ENCODE data around the gene TMEM178B.

TMEM178B gene

DNA sequence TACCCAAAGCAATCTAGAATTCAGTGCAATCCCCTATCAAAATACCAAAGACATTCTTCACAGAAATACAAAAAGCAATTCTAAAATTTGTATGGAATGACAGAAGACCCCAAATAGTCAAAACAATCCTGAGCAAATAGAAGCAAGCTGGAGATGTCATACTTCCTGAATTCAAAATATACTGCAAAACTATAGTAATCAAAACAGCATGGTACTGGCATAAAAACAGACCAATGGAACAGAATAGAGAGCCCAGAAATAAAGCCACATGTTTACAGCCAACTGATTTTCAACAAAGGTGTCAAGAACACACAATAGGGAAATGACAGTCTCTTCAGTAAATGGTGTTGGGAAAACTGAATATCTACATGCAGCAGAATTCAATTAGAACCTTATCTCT is 353.3 kb downstream of the TMEM178B start:
- no peak for DNase-seq (ENCODE audit: low read depth, low spot score)

DNA sequence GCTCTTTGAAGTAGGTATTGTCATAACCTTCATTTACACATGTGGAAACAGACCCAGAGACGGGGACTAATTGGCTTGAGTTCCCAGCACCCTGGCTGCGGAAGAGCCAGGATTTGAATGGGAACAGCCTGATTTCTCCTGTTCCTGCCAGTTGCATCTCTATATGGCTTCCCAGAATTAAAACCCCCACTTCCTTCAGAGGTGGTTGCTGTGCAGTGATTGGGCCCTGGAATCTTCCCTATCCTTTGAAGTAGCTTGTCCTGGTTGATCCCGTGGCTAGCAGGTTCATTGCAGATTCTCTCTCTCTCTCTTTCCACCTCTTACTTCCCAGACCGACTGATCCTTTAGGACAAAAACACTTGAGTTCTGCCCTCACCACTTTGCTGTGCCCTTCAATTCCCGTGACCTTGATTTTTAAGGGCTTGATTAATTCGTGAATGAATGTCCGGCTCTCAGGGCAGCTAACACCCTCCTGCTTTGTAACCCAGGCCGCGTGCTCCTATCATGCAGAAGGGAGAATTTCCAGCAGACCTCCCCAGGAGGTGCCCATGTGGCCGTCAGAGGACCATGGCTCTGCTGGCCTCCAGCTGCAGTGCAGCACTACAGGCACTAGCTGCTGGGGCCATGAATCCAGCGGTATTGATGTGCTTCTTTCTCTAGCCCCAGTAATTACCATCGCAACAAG is 356.7 kb downstream of the TMEM178B start:
- no peak for DNase-seq (ENCODE audit: low read depth, low spot score)

DNA sequence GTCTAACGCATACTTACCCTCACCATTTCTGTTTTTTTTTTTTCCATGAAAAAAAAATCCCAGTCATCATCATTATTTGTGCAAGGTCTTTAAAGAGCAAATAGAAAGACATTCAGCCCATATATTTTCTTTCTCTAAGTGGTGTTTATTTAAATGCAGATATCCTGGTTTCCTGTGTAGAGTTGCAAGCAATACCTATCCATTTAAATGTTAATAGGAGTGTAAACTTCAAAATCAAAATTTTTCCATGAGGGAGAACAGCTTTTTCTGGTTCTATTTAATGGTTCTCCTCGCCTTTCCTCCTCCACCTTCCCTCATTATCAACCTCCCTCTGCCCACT is 357.2 kb downstream of the TMEM178B start:
- no peak for DNase-seq (ENCODE audit: low read depth, low spot score)

DNA sequence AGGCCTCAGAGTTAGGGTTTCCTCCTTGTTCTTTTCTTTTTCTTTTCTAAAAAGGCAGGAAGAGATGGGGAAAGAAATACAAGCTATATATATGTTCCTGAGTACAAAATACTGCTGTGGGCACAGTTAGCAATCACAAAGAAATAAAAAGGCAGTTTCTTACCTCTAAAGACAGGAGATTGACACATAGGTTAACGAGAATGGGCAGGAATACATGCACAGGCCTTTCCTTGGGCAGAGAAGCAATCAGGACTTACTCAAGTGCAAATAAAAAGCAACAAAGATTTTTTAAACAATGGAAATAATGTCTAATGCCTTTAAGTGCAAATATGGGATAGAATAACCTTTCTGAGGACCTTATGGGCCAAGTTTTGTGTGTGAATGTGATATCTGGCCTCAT is 357.8 kb downstream of the TMEM178B start:
- DNase-seq (ENCODE audit: low read depth, low spot score): no peak

DNA sequence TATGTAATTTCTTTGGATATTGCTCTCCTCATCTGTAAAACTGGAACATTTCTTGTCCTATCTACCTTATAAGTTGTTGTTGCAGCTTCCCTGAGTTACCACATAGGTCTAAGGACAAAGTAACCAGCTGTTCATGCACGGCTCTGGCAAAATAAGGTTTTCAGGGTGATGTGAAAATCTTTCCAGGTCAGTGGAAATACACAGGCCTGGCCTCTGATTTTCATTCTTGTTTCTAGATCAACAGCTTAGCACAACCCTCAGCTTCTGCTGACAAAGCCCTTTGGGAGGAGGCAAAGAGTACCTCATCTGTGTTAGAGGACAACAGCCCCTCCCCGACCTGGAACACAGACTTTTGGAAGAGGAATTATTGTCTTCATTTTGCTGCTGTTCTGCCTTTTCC is 359.8 kb downstream of the TMEM178B start:
- no peak for DNase-seq (ENCODE audit: low read depth, low spot score)

DNA sequence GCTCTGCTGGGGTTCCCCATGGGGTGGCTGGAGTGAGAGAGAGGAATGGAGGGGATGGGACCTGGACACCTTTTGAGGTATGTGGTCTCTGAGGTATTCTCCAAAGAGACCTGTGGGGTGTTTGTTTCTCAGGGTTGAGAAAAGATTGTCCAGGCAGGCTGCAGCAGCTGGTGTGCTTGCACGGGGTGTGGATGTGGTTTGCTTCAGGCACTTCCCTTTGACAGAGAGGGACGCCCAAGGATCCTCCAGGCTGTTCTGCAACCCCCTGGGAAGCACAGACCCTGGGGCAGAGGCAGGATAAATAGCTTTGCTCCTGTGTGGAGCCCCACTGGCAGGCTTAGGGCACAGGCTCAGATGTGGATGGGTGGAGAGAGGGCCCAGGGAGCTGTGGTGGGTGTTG is 362.3 kb downstream of the TMEM178B start:
- DNase-seq (ENCODE audit: low read depth, low spot score): no peak

DNA sequence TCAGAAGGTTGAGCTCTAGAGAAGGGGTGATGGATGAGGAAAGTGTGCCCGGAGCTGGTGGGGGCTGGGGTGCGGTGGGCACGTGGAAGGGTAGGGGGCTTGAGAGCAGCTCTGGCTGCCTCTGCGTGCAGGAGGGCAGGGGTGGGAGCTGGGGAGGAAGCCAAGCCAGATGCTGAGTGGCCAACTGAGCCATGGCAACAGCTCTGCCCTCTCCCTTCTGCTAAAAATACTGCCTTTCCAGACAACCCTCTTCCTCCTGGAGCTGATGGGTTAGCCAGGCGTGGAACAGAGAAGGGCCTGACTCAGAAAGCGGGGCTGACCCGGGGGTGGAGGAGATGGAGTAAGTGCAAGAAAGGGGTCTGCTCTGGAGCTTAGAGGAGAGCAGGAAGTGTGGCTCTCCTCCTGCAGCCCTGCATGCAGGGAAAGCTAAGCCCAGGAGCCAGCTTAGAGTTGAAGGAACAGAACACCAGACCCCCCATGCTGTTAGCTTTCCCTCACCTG is 362.8 kb downstream of the TMEM178B start:
- DNase-seq (ENCODE audit: low read depth, low spot score): no peak

DNA sequence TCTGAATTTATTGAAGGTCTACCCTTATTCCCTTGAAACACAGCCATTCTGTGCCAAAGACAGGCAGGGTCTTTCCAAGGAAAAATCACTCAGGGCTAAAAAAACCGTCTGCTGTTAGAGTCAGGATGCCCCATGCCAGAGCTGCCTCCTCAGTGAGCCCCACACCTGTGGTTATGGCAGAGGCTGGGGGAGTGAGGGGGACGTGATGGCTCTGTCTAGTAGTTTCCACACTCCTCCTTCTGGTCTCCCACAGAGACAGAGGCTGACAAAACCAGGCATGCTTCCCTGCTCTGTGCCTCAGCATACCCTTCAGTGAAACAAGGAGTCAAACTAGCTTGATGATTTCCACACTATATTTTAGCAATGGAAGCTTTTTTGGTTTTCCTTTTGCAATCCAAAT is 365.3 kb downstream of the TMEM178B start:
- DNase-seq (ENCODE audit: low read depth, low spot score): no peak

DNA sequence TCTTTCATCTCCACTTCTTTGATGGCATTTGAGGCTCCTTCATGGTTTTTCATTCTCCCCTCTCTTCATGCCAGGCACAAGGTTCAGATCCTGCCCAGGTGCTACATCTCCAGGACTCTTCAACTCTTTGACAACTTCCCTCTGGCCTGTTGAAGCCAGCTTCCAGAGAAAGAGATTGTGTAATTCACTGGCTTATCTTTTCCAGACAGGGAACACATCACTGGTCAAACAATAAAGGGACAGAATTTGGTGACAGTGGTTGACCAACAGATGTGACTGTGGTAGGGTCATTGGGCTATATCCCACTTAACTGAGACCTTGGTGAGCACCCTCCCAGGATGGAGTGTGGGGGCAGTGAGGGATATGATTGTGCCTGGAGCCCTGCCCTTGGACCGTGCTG is 365.9 kb downstream of the TMEM178B start:
- DNase-seq (ENCODE audit: low read depth, low spot score): no peak

DNA sequence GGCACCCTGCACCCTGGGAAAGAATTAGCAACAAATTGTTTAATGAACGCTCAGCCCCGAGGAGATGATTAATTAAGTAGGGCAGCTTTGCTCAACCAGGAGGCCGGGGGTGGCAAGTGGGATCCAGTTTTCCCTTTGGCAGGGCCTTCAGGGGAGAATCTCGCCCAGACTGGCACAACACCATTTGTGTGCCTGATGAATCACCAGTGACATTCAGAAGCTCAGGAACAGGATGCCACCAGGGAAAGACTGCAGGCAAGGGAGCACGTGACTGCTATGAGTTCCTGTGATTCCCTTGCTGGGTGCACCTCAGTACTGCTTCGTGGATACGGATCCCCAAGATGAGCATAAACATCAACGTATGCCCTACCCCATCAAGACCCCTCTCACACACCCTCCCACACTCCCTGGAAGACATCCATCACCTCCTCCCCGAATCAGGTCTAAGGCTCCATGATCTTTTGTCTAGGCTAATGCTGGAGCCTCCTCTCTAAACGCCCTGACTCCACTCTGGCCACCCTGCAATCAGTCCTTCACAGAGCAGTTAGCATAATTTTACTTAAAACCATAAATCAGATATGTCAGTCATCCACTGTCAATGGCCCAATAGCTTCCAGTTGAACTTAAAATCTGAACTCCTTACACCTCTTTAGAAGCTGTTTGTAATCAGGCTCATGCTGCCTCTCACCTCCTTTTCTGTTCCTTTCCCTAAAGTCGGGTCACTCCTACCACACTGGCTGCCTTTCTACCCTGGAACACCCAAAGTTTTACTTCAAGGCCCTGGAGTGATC is 368.2 kb downstream of the TMEM178B start:
- DNase-seq (ENCODE audit: low read depth, low spot score): no peak

DNA sequence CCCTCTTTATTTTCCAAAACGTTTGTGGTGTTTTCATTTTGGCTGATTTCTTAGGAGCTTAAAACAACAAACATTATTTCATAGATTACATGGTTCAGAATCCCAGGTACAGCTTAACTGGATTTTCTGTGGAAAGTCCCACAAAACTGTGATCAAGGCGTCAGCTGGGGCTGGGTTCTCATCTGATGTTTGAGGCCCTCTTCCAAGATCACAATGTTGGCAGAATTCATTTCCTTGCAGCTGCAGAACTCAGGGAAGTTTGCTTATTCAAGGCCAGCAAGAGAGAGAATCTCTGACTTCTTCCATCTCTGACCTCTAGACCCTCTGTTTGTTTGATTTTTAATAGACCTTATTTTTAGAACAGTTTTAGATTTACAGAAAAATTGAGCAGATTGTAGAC is 368.9 kb downstream of the TMEM178B start:
- DNase-seq (ENCODE audit: low read depth, low spot score): no peak

DNA sequence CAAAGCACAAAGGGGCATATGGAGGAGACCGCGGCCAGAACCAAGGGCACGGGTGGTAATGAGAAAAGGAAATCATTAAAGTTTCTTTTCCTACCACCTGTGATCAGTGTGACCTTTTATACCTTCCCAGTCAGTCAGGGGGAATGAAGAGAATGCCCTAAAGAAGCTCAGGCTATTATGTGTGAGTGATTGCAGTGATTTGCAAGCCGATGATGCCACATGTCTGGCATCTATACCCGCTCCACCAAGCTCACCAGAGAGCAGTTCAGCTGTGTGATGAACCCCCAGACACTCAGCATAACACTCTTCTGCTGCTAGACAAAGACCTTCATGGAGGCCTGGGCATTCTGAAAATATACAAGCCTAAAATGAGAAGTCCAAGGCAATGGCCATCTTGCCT is 371.1 kb downstream of the TMEM178B start:
- no peak for DNase-seq (ENCODE audit: low read depth, low spot score)

DNA sequence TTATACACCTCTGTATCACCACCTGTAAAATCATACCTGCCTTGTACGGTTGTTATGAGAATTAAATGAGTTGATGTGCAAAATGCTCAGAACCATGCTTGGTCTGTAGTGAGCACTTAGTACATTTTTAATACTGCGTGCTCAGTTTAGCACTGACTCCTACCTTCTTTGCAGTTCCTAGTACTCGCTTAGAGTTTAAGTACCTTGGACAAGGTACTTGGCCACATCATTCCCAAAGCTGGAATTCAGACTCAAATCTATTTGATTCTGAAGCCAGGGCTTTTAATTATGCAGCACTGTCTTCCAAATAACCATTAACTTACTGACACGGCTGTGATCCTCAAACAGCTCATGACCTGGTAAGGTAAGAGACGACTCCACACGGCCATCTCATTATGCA is 377.4 kb downstream of the TMEM178B start:
- DNase-seq (ENCODE audit: low read depth, low spot score): no peak

DNA sequence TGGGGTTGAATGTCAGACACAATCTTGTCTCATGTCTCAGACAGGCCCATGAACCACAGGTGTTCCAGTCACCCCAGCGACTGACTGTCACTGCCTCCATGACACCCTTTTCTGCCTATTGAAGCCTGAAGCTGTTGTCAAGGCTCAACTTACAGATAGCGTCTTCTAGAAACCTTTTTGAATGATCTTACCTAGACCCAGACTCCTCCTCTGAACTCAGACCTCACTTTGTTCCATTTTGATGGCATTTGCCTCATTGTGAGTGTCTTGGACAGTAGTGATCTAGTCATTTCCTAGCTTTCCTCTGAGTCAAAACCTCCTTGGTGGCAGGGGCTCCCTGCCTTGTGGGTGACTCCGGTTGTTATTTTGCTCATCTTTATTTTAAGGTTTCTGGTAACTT is 379.0 kb downstream of the TMEM178B start:
- no peak for DNase-seq (ENCODE audit: low read depth, low spot score)

DNA sequence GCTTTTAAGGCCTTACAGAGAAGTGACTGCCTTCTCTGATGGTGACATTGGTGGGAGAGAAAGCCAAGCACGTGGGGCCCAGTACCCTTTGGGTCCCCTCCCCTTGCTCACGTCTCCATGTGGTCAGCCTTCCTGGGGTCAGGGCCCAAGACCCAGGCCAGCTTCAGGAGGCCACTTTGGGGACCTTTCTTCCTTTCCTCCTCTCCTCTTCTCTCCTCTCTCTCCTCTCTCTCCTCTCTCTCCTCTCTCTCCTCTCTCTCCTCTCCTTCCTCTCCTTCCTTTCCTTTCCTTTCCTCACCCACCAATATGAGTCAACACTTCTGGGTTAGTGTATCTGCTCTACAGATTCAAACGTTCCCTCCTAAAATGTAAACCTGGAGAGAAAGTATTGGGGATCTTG is 380.5 kb downstream of the TMEM178B start:
- no peak for DNase-seq (ENCODE audit: low read depth, low spot score)

DNA sequence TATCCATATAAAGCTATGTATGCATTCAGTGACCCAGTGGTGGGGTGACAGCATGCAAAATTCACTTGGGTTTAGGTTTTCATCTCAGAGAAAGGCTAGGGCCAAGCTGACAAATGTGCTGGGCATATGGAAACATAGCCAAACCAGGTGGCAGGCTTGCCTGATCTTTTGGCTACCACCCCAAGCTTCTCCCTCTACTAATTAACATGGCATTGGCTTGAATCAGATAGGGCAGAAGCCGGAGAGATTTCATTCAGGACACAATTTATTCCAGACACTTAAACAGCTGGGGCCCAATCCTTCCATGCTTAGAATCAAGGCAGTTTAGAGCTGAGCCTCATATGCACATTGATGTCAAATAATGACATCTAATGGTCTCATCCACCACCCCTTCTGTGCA is 381.9 kb downstream of the TMEM178B start:
- no peak for DNase-seq (ENCODE audit: low read depth, low spot score)

DNA sequence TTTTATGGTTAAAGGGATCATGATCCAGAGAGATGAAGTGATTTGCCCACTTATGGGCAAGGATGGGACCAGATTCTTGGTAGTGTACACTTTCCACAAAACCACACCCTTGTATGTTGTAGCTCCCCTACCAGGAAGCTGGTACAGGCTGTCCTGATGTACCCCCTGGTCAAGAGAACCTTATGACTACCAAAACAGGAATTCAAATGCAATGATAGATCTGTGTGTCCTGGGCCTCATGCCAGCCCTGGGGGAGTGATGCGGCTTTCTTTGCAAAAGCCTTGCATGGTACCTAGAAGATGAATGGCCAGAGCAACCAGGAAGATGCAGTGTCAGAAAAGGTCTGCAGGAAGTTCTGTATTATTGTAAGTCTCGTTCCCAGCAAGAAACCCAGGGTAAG is 382.4 kb downstream of the TMEM178B start:
- no peak for DNase-seq (ENCODE audit: low read depth, low spot score)

DNA sequence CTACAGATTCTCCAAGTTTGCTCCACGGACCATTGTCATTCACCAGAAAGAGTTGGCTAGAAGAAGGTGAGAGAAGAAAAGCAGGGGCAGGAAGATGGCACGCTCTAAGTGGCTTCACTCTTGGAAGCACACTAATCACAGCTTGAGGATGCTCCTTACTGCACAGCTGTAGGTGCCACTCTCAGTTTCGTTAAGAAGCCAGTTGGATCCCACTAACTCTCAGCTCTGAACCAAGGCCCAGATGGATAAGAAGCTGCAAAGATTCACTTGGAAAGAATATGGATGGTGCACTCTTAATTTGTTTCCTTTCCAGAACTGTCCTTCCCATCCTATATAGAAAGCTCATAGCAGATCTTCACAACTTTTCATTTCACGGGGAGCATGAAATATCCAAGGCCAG is 382.8 kb downstream of the TMEM178B start:
- DNase-seq (ENCODE audit: low read depth, low spot score): no peak

DNA sequence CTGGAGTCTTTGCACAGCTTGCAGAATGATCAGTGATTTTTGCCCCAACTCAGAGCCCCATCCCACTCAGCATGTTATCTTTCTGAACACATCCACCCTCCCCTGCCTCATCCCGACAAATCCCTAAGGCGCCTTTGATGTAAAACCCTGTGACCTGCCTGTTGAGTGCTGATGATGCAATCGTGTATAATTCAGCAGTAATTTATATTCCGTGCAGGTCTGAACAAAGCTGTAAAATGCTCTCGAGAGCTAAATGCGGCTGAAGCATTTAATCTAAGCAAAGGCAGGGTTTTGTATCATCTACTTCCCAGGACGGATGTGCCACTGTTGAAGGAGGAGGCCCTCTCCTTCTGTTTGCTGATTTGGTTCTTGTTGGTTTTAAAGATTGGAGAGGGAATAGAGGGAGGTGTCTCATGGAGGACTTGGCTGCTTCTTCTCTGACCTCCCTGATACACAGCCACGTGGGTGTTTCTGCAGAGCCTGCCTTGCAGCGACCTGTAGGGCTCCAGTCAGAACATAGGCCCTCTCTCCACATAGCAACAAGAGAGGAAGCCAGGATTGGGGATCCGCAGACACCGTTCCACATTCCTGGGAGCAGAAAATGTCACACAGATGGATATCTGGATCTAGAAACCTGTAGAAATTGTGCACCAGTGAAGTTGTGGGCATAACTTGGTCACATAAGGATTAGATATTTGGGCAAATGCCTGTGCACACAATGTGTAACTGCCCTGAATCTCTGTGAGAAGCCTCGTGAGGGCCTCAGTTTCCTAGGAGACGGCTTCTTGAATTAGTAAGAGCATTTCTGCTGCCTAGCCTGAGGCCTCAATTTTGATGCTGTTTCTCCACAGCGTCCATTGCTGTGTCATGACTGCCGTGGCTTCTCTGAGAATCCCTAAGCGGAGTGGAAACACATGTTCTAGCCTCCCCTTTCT is 387.2 kb downstream of the TMEM178B start:
- DNase-seq (ENCODE audit: low read depth, low spot score): no peak

DNA sequence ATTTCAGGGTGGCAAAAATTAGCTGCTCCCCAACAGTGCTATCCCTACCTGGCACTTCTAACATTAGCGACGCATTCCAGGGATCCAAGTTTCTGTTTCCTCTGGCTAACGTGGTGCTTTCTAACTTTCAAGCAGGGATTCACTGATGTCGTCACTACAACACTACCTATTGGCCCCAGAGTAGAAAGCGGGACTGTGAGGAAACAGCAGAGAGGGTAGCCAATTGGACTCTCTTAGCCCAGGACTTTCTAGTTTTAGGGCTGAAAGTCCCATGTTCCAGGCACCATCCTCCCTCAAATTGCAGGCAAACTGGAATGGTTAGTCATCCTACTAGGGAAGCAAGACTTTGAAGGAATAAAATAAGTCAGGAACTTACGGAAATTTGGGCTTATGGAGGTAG is 388.1 kb downstream of the TMEM178B start:
- DNase-seq (ENCODE audit: low read depth, low spot score): no peak

DNA sequence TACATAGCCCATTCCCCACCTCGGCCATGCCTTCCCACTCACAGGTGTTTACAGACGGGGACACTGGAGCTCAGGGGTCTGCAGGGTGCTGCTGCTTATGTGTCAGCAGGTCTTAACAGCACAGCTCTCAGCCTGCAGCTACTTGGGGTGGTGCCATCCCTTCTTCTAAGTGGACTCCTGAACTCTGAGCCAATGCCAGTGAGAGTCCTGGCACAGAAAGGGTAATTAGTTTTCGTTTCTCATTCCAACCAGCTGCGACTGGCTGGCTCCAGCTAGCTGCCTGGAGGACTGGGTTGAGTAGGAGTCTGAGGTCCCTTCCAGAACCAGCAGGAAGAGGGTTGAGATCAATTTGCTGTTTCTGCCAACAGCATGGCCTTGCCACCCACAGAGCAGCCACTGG is 389.1 kb downstream of the TMEM178B start:
- DNase-seq (ENCODE audit: low read depth, low spot score): no peak

DNA sequence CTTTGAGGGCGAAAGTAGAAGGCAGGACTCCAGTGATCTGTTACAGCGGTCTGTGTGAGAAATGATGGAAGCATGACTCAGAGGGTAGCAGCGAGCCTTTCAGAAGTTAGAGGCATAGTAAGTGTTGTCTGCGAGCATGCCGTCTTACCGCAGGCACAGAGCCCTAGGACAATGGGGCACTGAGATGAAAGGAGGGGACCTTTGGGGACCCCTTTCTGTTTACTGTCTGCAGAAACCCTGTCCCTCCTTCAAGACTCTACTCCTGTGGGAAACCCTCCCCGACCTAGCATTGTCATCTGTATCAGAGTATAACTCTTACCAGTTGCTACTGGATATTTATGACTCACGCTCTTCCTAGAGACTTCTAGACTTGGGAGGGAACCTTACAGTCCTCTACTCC is 390.1 kb downstream of the TMEM178B start:
- DNase-seq (ENCODE audit: low read depth, low spot score): no peak
